Naive thymus-derived CD4-positive, alpha-beta T cell (primary cell): Measurements from ENCODE around the gene MYH10. TPM values are rescaled to one million over a fixed set of nuclear protein-coding genes. Genes with fewer than 3 reads are reported as not detected.
A peak's percentile ranks its signal among the peaks of the same experiment; 100 is the strongest.

Source experiments
- ATAC-seq: fragments of 150-1000 bp; cut with Tn5 transposase; 2 replicates; pipeline ENCODE4 v1.10.0; 2021; ENCODE audit warnings: mild to moderate bottlenecking, moderate library complexity
- CTCF ChIA-PET: fragments of 350-600 bp; sonication (Branson Sonifier 250); formaldehyde crosslinking; loops from one replicate; lab custom pipeline; 2021; ENCODE audit warnings: antibody characterized with exemption; lab: Charles Lee
- POLR2A ChIA-PET: fragments of 350-600 bp; sonication (Branson Sonifier 250); formaldehyde crosslinking; loops from one replicate; lab custom pipeline; 2021; ENCODE audit warnings: antibody characterized with exemption, inconsistent platforms; lab: Charles Lee
- DNase-seq, 9 donors: peaks; one replicate each; pipeline versions ENCODE4 v3.0.0 to v3.0.0-alpha.2; 2020 to 2022; ENCODE audit warnings: mixed read lengths in 1 of 9
- H3K27ac ChIP-seq: one replicate; pipeline ENCODE4 v1.7.0; 2013; ENCODE audit warnings: mild to moderate bottlenecking, low read depth, low read length, moderate library complexity
- H3K27me3 ChIP-seq, 2 donors: one replicate each; pipeline ENCODE4 v1.7.0; 2013; ENCODE audit warnings: low read length in 2 of 2, mild to moderate bottlenecking in 2 of 2, moderate library complexity in 2 of 2; ENCODE audit not compliant: control insufficient read depth in 2 of 2, insufficient read depth in 2 of 2
- H3K36me3 ChIP-seq, 3 experiments: 1 replicate in 2 of 3; 2 replicates in 1 of 3; pipeline ENCODE4 v1.7.0; 2013; ENCODE audit warnings: low read length in 3 of 3, mild to moderate bottlenecking in 3 of 3, moderate library complexity in 1 of 3; ENCODE audit not compliant: insufficient read depth in 3 of 3, control insufficient read depth in 2 of 3
- H3K4me1 ChIP-seq, 2 donors: one replicate each; pipeline ENCODE4 v1.7.0; 2013; ENCODE audit warnings: low read length in 2 of 2, mild to moderate bottlenecking in 2 of 2, moderate library complexity in 1 of 2; ENCODE audit not compliant: control insufficient read depth in 2 of 2, insufficient read depth in 2 of 2
- H3K4me3 ChIP-seq: 2 replicates; pipeline ENCODE4 v1.7.0; 2013; ENCODE audit warnings: mild to moderate bottlenecking, low read length
- H3K9me3 ChIP-seq, 3 experiments: 1 replicate in 2 of 3; 2 replicates in 1 of 3; pipeline ENCODE4 v1.7.0; 2013; ENCODE audit warnings: low read length in 3 of 3; ENCODE audit not compliant: control insufficient read depth in 2 of 3
- H3K27ac Mint-ChIP-seq, 9 donors: one replicate each; pipeline ENCODE4 v1.8.0; 2020 to 2022; ENCODE audit warnings: mixed read lengths in 9 of 9, mild to moderate bottlenecking in 8 of 9, moderate library complexity in 5 of 9, inconsistent platforms in 2 of 9
- H3K27me3 Mint-ChIP-seq, 5 donors: one replicate each; pipeline ENCODE4 v1.8.0; 2021 to 2022; ENCODE audit warnings: mixed read lengths in 5 of 5, mild to moderate bottlenecking in 1 of 5
- H3K36me3 Mint-ChIP-seq, 5 donors: one replicate each; pipeline ENCODE4 v1.8.0; 2020 to 2022; ENCODE audit warnings: mixed read lengths in 5 of 5, mild to moderate bottlenecking in 3 of 5, inconsistent platforms in 1 of 5
- H3K4me1 Mint-ChIP-seq, 7 donors: one replicate each; pipeline ENCODE4 v1.8.0; 2020 to 2022; ENCODE audit warnings: mixed read lengths in 7 of 7, mild to moderate bottlenecking in 3 of 7, inconsistent platforms in 1 of 7
- H3K4me3 Mint-ChIP-seq, 10 donors: one replicate each; pipeline ENCODE4 v1.8.0; 2020 to 2022; ENCODE audit warnings: mild to moderate bottlenecking in 10 of 10, mixed read lengths in 10 of 10, moderate library complexity in 6 of 10, inconsistent platforms in 2 of 10
- H3K9me3 Mint-ChIP-seq, 11 donors: one replicate each; pipeline ENCODE4 v1.8.0; 2020 to 2022; ENCODE audit warnings: mixed read lengths in 11 of 11, mild to moderate bottlenecking in 4 of 11, inconsistent platforms in 1 of 11, moderate library complexity in 1 of 11
- intact Hi-C, 2 donors: fragments of 100-400 bp; cut with micrococcal nuclease; formaldehyde crosslinking; loops; one replicate each; pipeline ENCODE4 v1.15.1; 2023
- polyA plus RNA-seq, 2 donors: library from polyadenylated mRNA; unstranded; fragments of 300-500 nt; fragmentation: Illumina TruSeq; gene quantifications; one replicate each; pipeline ENCODE4 v1.2.3, GENCODE V29; 2021
- total RNA-seq, 6 experiments: library from RNA in 5 of 6; stranded (reverse) in 5 of 6; gene quantifications; 1 replicate in 5 of 6; 2 replicates in 1 of 6; pipeline ENCODE4 v1.2.3 and lab custom pipeline; 2021 to 2026

Gene MYH10
- total and polyA plus RNA-seq, 7 experiments from 2014 or later: 0.85 to 10.0 (median 2.0) TPM

DNA sequence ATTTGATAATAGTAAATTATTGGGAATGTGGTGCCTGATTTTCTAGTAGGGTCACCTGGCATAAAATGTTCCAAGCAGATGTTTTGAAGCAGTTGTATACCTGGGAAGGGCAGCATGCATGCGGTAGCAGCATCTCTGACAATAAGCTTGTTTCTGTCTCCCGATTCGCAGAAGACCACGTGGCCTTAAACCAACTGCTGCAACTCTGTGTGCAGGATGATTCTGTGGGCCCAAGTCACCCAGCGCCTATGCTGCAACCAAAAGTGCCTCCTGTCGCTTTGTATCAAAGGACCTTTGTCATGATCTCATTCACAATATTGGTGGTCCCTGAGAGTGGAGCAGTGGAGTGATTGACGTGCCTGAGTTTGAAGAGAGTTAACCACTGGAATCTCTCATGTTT, 186.8 kb downstream of the MYH10 start:
- no peak for ATAC-seq
- ChIA-PET CTCF (no interaction called here), POLR2A (no interaction called here)
- intact Hi-C loops: no loop called here
- Mint-ChIP-seq H3K4me1 (peaks cover 40 to 70% (median 61%) of the 10 kb centered on the region in 7 donors), H3K4me3 (peak overlapping the region in 2 of 10 donors; percentile 21 to 37), H3K27me3 (no peaks in the 10 kb centered on the region), H3K27ac (peak overlapping the region in 2 of 9 donors; percentile 16 to 18), H3K9me3 (peaks cover 0 to 3% (median 0%) of the 10 kb centered on the region in 11 donors), H3K36me3 (peaks cover 0 to 54% (median 28%) of the 10 kb centered on the region in 5 donors)
- Histone ChIP-seq H3K27me3 (no peaks in the 10 kb centered on the region), H3K9me3 (no peaks in the 10 kb centered on the region), H3K36me3 (peaks cover 13 to 47% (median 20%) of the 10 kb centered on the region in 3 experiments), H3K4me3 (no peak overlapping the region), H3K4me1 (peaks cover 14 to 20% of the 10 kb centered on the region in 2 donors), H3K27ac (no peak overlapping the region)
- no peak for DNase-seq

DNA sequence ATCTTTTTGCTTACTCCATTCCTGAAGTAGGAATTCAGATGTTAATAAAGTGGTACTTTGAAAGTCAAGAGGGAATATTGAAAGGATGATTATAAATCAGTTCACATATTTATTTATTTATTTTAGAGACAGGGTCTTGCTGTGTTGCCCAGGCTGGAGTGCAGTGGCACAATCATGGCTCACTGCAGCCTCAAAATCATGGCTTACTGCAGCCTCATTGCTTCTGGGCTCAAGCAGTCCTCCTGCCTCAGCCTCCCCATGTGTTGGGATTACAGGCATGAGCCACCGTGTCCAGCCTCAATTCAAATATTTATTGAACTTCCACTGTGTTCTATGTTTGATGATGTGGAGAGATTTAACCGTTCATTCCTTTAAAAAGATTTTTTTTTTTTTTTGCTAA, 188.2 kb downstream of the MYH10 start:
- ChIA-PET POLR2A (no interaction called here), CTCF (no interaction called here)
- Histone ChIP-seq H3K27me3 (no peaks in the 10 kb centered on the region), H3K4me1 (peaks cover 23 to 33% of the 10 kb centered on the region in 2 donors), H3K9me3 (no peaks in the 10 kb centered on the region), H3K27ac (peak overlapping the region; percentile 17), H3K36me3 (peaks cover 10 to 33% (median 17%) of the 10 kb centered on the region in 3 experiments), H3K4me3 (no peak overlapping the region)
- DNase-seq (no peak), ATAC-seq (no peak)
- intact Hi-C loops: no loop called here
- Mint-ChIP-seq H3K36me3 (peaks cover 0 to 42% (median 18%) of the 10 kb centered on the region in 5 donors), H3K4me3 (peak overlapping the region in 7 of 10 donors; percentile 16 to 63 (median 42)), H3K4me1 (peaks cover 38 to 82% (median 74%) of the 10 kb centered on the region in 7 donors), H3K27me3 (no peaks in the 10 kb centered on the region), H3K27ac (peak overlapping the region in 4 of 9 donors; percentile 48 to 81 (median 64)), H3K9me3 (peaks cover 0 to 2% (median 0%) of the 10 kb centered on the region in 11 donors)

DNA sequence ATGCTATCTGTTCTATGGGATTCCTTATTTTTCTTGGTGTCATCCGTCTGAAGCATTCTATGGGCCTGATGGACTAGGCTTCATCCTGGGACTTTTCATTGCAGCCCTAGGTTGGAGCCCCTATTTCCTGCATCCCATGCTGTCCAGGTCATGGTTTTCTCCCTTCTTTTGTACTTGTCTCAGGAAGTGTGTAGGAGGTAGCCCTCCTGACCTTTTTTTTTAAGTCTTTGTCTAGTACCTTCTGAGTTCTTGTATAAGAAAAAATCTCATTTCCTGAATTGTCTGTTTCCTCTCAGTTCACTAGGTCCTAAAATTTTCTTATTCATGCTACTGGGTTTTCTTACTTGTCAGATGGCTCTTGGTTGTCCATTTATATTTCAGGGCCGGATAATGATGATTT, 188.8 kb downstream of the MYH10 start:
- no peak for DNase-seq
- Histone ChIP-seq H3K27me3 (no peaks in the 10 kb centered on the region), H3K27ac (peak overlapping the region; percentile 17), H3K9me3 (no peaks in the 10 kb centered on the region), H3K36me3 (peaks cover 5 to 27% (median 11%) of the 10 kb centered on the region in 3 experiments), H3K4me1 (peaks cover 24 to 37% of the 10 kb centered on the region in 2 donors), H3K4me3 (no peak overlapping the region)
- Mint-ChIP-seq H3K36me3 (peaks cover 1 to 35% (median 12%) of the 10 kb centered on the region in 5 donors), H3K4me1 (peaks cover 39 to 82% (median 74%) of the 10 kb centered on the region in 7 donors), H3K9me3 (peaks cover 0 to 2% (median 0%) of the 10 kb centered on the region in 11 donors), H3K4me3 (peak overlapping the region in 9 of 10 donors; percentile 3 to 63 (median 38)), H3K27ac (peak overlapping the region in 8 of 9 donors; percentile 1 to 81 (median 48)), H3K27me3 (no peaks in the 10 kb centered on the region)
- ChIA-PET POLR2A (interaction anchor here (0.6 to 0.7 kb wide), 3 partner anchors 21 to 531 kb away, joined by 3 to 5 read pairs (median 4); no protein-coding TSS in a partner anchor), CTCF (no interaction called here)
- intact Hi-C loops: no loop called here
- ATAC-seq: no peak

DNA sequence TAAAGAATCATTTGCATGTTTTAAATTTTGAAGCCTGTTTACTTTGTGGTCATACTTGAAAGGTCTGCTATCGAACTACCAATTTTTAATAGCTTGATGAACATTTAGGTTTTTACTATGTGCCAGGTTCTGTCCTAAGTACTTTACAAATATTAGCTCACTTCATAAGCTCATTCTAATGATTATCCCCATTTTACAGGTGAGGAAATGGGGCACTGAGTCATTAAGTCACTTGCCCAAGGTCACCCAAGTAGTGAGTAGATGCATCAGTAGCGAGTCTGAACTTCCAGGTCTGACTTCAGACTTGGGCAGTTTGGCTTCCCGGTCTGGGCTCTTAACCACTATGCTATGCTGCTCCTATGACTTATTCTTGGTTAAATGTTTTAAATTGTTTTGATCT, 190.8 kb downstream of the MYH10 start:
- H3K36me3 Mint-ChIP-seq: peaks cover 5 to 26% (median 14%) of the 10 kb centered on the region in 5 donors
- ChIA-PET POLR2A (interaction anchor here (0.9 kb wide), 1 partner anchor 12 kb away, joined by 4 read pairs; no protein-coding TSS in a partner anchor), CTCF (no interaction called here)
- no peak for DNase-seq
- Histone ChIP-seq H3K9me3 (no peaks in the 10 kb centered on the region), H3K36me3 (peaks cover 0 to 17% (median 0%) of the 10 kb centered on the region in 3 experiments), H3K4me3 (no peak overlapping the region), H3K27me3 (no peaks in the 10 kb centered on the region), H3K27ac (no peak overlapping the region), H3K4me1 (peaks cover 24 to 38% of the 10 kb centered on the region in 2 donors)
- ATAC-seq: no peak
- peaks cover 39 to 85% (median 75%) of the 10 kb centered on the region in 7 donors for H3K4me1 Mint-ChIP-seq
- H3K4me3 Mint-ChIP-seq: peak overlapping the region; percentile 12 to 96 (median 39)
- H3K9me3 Mint-ChIP-seq: peaks cover 0 to 2% (median 0%) of the 10 kb centered on the region in 11 donors
- H3K27me3 Mint-ChIP-seq: no peaks in the 10 kb centered on the region
- H3K27ac Mint-ChIP-seq: peak overlapping the region in 5 of 9 donors; percentile 12 to 51 (median 27)
- intact Hi-C loops: loop anchor here (5.0 to 10.0 kb wide), 6 partner anchors 192 to 1427 kb away; partner anchors contain the start of genes PIK3R5 (in 2 of the 2), CNTROB (in 1 of the 2), CTC1 (in 1 of the 2) and PFAS (in 1 of the 2)

DNA sequence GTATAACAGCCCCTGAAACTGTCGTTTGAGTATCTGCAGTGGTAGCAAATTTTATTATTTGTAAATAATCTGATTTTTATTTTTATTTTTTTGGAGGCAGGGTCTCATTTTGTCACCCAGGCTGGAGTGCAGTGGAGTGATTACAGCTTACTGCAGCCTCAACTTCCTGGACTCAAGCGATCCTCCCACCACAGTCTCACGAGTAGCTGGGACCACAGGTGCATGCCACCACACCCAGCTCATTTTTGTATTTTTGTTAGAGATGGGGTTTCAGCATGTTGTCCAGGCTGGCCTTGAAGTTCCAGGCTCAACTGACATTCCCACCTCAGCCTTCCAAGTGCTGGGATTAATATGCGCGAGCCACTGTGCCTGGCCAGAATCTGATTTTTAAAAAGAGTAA, 192.1 kb downstream of the MYH10 start:
- peaks cover 5 to 17% (median 6%) of the 10 kb centered on the region in 5 donors for H3K36me3 Mint-ChIP-seq
- ATAC-seq (no peak), DNase-seq (peak in 1 of 9 donors; percentile 14)
- H3K9me3 Mint-ChIP-seq: peaks cover 0 to 2% (median 0%) of the 10 kb centered on the region in 11 donors
- peaks cover 30 to 72% (median 63%) of the 10 kb centered on the region in 7 donors for H3K4me1 Mint-ChIP-seq
- H3K4me3 Mint-ChIP-seq: peak overlapping the region in 7 of 10 donors; percentile 29 to 97 (median 75)
- H3K27me3 ChIP-seq: no peaks in the 10 kb centered on the region
- ChIA-PET CTCF (interaction anchor here (1.0 kb wide), 1 partner anchor 55 kb away, joined by 3 read pairs; no protein-coding TSS in a partner anchor), POLR2A (interaction anchor here (0.6 kb wide), 1 partner anchor 1253 kb away, joined by 3 read pairs; no protein-coding TSS in a partner anchor)
- H3K27ac ChIP-seq: no peak overlapping the region
- intact Hi-C loops: loop anchor here (5.0 to 10.0 kb wide), 6 partner anchors 191 to 1426 kb away; partner anchors contain the start of genes PIK3R5 (in 2 of the 2), CNTROB (in 1 of the 2), CTC1 (in 1 of the 2) and PFAS (in 1 of the 2)
- H3K27me3 Mint-ChIP-seq: no peaks in the 10 kb centered on the region
- no peaks in the 10 kb centered on the region for H3K9me3 ChIP-seq
- peaks cover 24 to 37% of the 10 kb centered on the region in 2 donors for H3K4me1 ChIP-seq
- H3K36me3 ChIP-seq: peaks cover 0 to 6% (median 0%) of the 10 kb centered on the region in 3 experiments
- H3K27ac Mint-ChIP-seq: peak overlapping the region in 3 of 9 donors; percentile 13 to 74 (median 61)
- no peak overlapping the region for H3K4me3 ChIP-seq

DNA sequence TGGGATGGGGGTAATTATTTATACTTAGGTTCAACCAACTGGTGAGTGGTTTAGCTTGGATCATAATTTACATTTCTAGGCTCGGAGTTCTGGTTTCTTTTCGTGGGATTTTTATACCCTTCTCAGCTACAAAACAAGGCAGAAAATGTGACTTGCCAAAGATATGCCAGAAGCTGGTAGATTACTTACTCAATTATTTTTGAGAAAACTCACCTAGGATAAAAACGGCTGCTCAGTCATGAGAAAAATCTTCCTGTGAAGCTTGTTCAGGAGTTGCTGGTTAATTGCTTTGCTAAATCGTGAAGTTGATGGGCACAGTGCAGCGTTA, 193.7 kb downstream of the MYH10 start:
- peak overlapping the region; percentile 81 for H3K4me3 ChIP-seq
- intact Hi-C loops: loop anchor here (5.0 to 10.0 kb wide), 6 partner anchors 190 to 1425 kb away; partner anchors contain the start of genes PIK3R5 (in 2 of the 2), CNTROB (in 1 of the 2), CTC1 (in 1 of the 2) and PFAS (in 1 of the 2)
- H3K4me1 Mint-ChIP-seq: peaks cover 21 to 59% (median 50%) of the 10 kb centered on the region in 7 donors

More for the DNA sequence above, 193.7 kb downstream of the MYH10 start:
- CTCF ChIA-PET: interaction anchor here (1.0 to 1.1 kb wide), 2 partner anchors 310 to 561 kb away, joined by 4 to 7 read pairs; no protein-coding TSS in a partner anchor
- Histone ChIP-seq H3K36me3 (peaks cover 0 to 6% (median 0%) of the 10 kb centered on the region in 3 experiments), H3K27me3 (no peaks in the 10 kb centered on the region), H3K9me3 (no peaks in the 10 kb centered on the region), H3K27ac (peak overlapping the region; percentile 100), H3K4me1 (peaks cover 20 to 25% of the 10 kb centered on the region in 2 donors)
- H3K27me3 Mint-ChIP-seq: no peaks in the 10 kb centered on the region
- POLR2A ChIA-PET: interaction anchor here (0.7 to 1.8 kb wide), 8 partner anchors 9 to 797 kb away, joined by 3 to 6 read pairs (median 4); no protein-coding TSS in a partner anchor
- DNase-seq (no peak), ATAC-seq (no peak)
- H3K36me3 Mint-ChIP-seq: peaks cover 0 to 13% (median 5%) of the 10 kb centered on the region in 5 donors
- no peaks in the 10 kb centered on the region for H3K9me3 Mint-ChIP-seq
- H3K4me3 Mint-ChIP-seq: peak overlapping the region; percentile 92 to 99 (median 96)
- peak overlapping the region; percentile 96 to 100 (median 98) for H3K27ac Mint-ChIP-seq
